PC-9 (cell line): ENCODE measurements around the gene TPH1. TPM values are rescaled to one million over a fixed set of nuclear protein-coding genes. Genes with fewer than 3 reads are reported as not detected.

Source experiments
- BruUV-seq: library from RNA; stranded (reverse); fragments of 400-500 nt; replicated peaks from 2 replicates; lab custom pipeline; 2021; lab: Mats Ljungman, UMichigan
- CTCF ChIA-PET: fragments of 300-600 bp; sonication (Branson Sonifier 250); formaldehyde crosslinking; loops from one replicate; lab custom pipeline; 2022; ENCODE audit warnings: antibody characterized with exemption; lab: Charles Lee
- POLR2A ChIA-PET: fragments of 300-600 bp; sonication (Branson Sonifier 250); formaldehyde crosslinking; loops from one replicate; lab custom pipeline; 2022; ENCODE audit warnings: antibody characterized with exemption; ENCODE audit not compliant: unreplicated experiment; lab: Charles Lee
- DNase-seq, 2 experiments: peaks; one replicate each; pipeline versions ENCODE4 v3.0.0 to v3.0.0-alpha.2; 2015 to 2022; ENCODE audit warnings: mixed read lengths in 1 of 2
- H2AFZ ChIP-seq: fragments of 200-600 bp; sonication (generic); 2 replicates; pipeline ENCODE4 v1.8.1; 2017; ENCODE audit warnings: antibody characterized with exemption
- H3F3A ChIP-seq: fragments of 200-600 bp; sonication (generic); 2 replicates; pipeline ENCODE4 v1.8.1; 2017; ENCODE audit warnings: antibody characterized with exemption, mild to moderate bottlenecking, low read depth; ENCODE audit not compliant: insufficient read depth
- H3K27ac ChIP-seq: fragments of 200-600 bp; sonication (generic); 2 replicates; pipeline ENCODE4 v1.6.1; 2016; ENCODE audit warnings: mixed run types
- H3K27me3 ChIP-seq: fragments of 200-600 bp; sonication (generic); 2 replicates; pipeline ENCODE4 v1.6.1; 2016; ENCODE audit warnings: low read depth, mixed run types; ENCODE audit not compliant: insufficient read depth
- H3K36me3 ChIP-seq: fragments of 200-600 bp; sonication (generic); 2 replicates; pipeline ENCODE4 v1.6.1; 2016; ENCODE audit warnings: low read depth, mixed run types
- H3K4me1 ChIP-seq: fragments of 200-600 bp; sonication (generic); replicated peaks from 2 replicates; pipeline ENCODE4 v1.6.1; 2016; ENCODE audit warnings: mixed run types; ENCODE audit not compliant: insufficient read depth
- H3K4me2 ChIP-seq: fragments of 200-600 bp; sonication (generic); 2 replicates; pipeline ENCODE4 v1.6.1; 2017; ENCODE audit warnings: mixed run types
- H3K4me3 ChIP-seq: fragments of 200-600 bp; sonication (generic); 2 replicates; pipeline ENCODE4 v1.6.1; 2016; ENCODE audit warnings: mixed run types
- H3K79me2 ChIP-seq: fragments of 200-600 bp; sonication (generic); 2 replicates; pipeline ENCODE4 v1.6.1; 2017; ENCODE audit warnings: low read depth, mixed run types
- H3K9me2 ChIP-seq: fragments of 200-600 bp; sonication (generic); 2 replicates; pipeline ENCODE4 v1.8.1; 2017; ENCODE audit warnings: mild to moderate bottlenecking; ENCODE audit not compliant: insufficient read depth
- H3K9me3 ChIP-seq: fragments of 200-600 bp; sonication (generic); 2 replicates; pipeline ENCODE4 v1.8.1; 2016; ENCODE audit warnings: low read depth; ENCODE audit not compliant: insufficient read depth
- H4K20me1 ChIP-seq: fragments of 200-600 bp; sonication (generic); 2 replicates; pipeline ENCODE4 v1.8.1; 2017; ENCODE audit not compliant: insufficient read depth
- CTCF ChIP-seq: fragments of 200-600 bp; sonication (generic); conservative IDR thresholded peaks from 2 replicates; pipeline ENCODE4 v1.6.1; 2017; ENCODE audit warnings: mixed run types, antibody characterized with exemption, mild to moderate bottlenecking, moderate library complexity
- EZH2 ChIP-seq: fragments of 200-600 bp; sonication (generic); IDR thresholded peaks from 2 replicates; pipeline ENCODE4 v1.8.0; 2017; ENCODE audit warnings: antibody characterized with exemption, low read depth
- intact Hi-C: fragments of 100-400 bp; cut with micrococcal nuclease; formaldehyde crosslinking; loops from one replicate; pipeline ENCODE4 v1.10.0; 2022; ENCODE audit not compliant: unreplicated experiment
- total RNA-seq: library from RNA; stranded (reverse); gene quantifications from 2 replicates; pipeline ENCODE4 v1.2.3, GENCODE V29; 2021

The TPH1 gene
- total RNA-seq, 1 experiment from 2014 or later, result not detected

- Histone ChIP-seq H2AFZ (no peak overlapping the region), H3K9me2 (no peaks in the 10 kb centered on the region), H3K36me3 (no peaks in the 10 kb centered on the region), H3K4me2 (no peak overlapping the region), H3K4me1 (no peaks in the 10 kb centered on the region), H3K9me3 (no peaks in the 10 kb centered on the region), H3K4me3 (no peak overlapping the region), H3F3A (no peaks in the 10 kb centered on the region), H3K27ac (no peak overlapping the region), H3K27me3 (peaks cover 3% of the 10 kb centered on the region; the same call in 1 of the 2 replicates), H4K20me1 (no peaks in the 10 kb centered on the region), H3K79me2 (no peaks in the 10 kb centered on the region)
- no TSS peak for BruUV-seq
- no peak for TF ChIP-seq CTCF
- no peak for TF ChIP-seq EZH2
- ChIA-PET CTCF (no interaction called here), POLR2A (no interaction called here)
- intact Hi-C loops, result no loop called here
- DNase-seq, result no peak
These were observed 18.6 kb downstream of the TPH1 start for GRCh38 chr11:18027475-18027874.

GRCh38 chr11:18022419-18022818 is 23.6 kb downstream of the TPH1 start:
- DNase-seq, result no peak
- Histone ChIP-seq H3K27me3 (0 out of 2 replicates have a peak, but pooled peaks cover 4% of the 10 kb centered on the region), H3K79me2 (no peaks in the 10 kb centered on the region), H3K27ac (no peak overlapping the region), H3K4me3 (no peak overlapping the region), H4K20me1 (no peaks in the 10 kb centered on the region), H3K9me3 (no peaks in the 10 kb centered on the region), H3F3A (no peaks in the 10 kb centered on the region), H3K9me2 (no peaks in the 10 kb centered on the region), H2AFZ (no peak overlapping the region), H3K36me3 (no peaks in the 10 kb centered on the region), H3K4me2 (no peak overlapping the region), H3K4me1 (no peaks in the 10 kb centered on the region)
- POLR2A ChIA-PET, result no interaction called here
- intact Hi-C loops, result no loop called here
- BruUV-seq, result no TSS peak
- CTCF ChIA-PET, result no interaction called here
- no peak for TF ChIP-seq CTCF
- no peak for TF ChIP-seq EZH2

- no peak for DNase-seq
- H3K27ac ChIP-seq, result no peak overlapping the region
- H4K20me1 ChIP-seq, result no peaks in the 10 kb centered on the region
- H3K9me2 ChIP-seq, result no peaks in the 10 kb centered on the region
- no peak overlapping the region for H3K4me2 ChIP-seq
- H3K9me3 ChIP-seq, result no peaks in the 10 kb centered on the region
- H3F3A ChIP-seq, result no peaks in the 10 kb centered on the region
- no peaks in the 10 kb centered on the region for H3K79me2 ChIP-seq
- H3K4me3 ChIP-seq, result no peak overlapping the region
- ChIA-PET CTCF (no interaction called here), POLR2A (no interaction called here)
- no peaks in the 10 kb centered on the region for H3K36me3 ChIP-seq
- H3K27me3 ChIP-seq, result 0 out of 2 replicates have a peak, but pooled peaks cover 4% of the 10 kb centered on the region
- H3K4me1 ChIP-seq, result no peaks in the 10 kb centered on the region
- TF ChIP-seq EZH2 (no peak), CTCF (no peak)
- H2AFZ ChIP-seq, result no peak overlapping the region
- intact Hi-C loops, result no loop called here
- BruUV-seq, result no TSS peak
These were observed 26.4 kb downstream of the TPH1 start for GRCh38 chr11:18019650-18020049.
